GM18505 (cell line): ENCODE results near the gene METTL26.

Experiments used
- ATAC-seq: cut with Tn5 transposase; IDR thresholded peaks from one replicate; pipeline ENCODE4 v1.9.1; 2021; ENCODE audit not compliant: unreplicated experiment
- POLR2A ChIP-seq: IDR thresholded peaks from 4 replicates; pipeline ENCODE4 v1.6.1; 2011; ENCODE audit warnings: borderline replicate concordance; ENCODE audit not compliant: insufficient read depth, insufficient read length; ENCODE audit errors: extremely low read depth

The METTL26 gene

DNA sequence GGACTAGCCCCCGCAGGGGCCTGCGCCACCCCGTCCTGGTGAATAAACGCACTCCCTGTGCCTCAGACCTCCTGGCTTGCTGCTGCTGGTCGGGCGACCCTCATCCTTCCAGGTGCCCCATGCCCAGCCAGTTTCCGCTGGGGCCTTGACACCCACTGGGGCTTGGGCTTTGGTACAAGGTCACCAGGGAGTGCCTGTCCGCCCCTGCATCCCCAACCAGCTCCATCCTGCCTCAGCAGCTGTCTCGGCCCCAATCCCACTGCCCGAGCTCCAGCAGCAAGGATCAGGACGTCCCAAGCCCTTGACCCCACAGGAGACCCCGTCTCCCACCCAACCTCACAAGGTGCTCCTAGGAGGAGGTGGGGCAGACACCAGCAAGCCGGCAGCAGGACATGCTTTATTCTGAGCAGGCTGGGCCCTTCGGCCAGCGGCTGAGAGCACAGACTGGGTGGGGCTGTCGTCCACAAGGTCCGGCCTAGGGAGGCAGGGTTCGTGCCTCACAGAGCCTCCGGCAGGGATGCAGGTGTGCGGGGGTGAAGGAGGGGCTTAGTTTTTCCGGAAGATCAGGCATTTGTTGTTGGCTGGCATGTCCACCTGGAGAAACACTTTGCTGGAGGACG is 1.9 kb downstream of the METTL26 start:
- ATAC-seq: no peak
- no peak for TF ChIP-seq POLR2A

DNA sequence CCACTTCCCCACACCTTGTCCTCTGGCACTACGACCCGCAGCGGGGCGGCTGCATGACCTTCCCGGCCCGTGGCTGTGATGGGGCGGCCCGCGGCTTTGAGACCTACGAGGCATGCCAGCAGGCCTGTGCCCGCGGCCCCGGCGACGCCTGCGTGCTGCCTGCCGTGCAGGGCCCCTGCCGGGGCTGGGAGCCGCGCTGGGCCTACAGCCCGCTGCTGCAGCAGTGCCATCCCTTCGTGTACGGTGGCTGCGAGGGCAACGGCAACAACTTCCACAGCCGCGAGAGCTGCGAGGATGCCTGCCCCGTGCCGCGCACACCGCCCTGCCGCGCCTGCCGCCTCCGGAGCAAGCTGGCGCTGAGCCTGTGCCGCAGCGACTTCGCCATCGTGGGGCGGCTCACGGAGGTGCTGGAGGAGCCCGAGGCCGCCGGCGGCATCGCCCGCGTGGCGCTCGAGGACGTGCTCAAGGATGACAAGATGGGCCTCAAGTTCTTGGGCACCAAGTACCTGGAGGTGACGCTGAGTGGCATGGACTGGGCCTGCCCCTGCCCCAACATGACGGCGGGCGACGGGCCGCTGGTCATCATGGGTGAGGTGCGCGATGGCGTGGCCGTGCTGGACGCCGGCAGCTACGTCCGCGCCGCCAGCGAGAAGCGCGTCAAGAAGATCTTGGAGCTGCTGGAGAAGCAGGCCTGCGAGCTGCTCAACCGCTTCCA is 2.6 kb downstream of the METTL26 start:
- no peak for TF ChIP-seq POLR2A
- ATAC-seq: no peak

DNA sequence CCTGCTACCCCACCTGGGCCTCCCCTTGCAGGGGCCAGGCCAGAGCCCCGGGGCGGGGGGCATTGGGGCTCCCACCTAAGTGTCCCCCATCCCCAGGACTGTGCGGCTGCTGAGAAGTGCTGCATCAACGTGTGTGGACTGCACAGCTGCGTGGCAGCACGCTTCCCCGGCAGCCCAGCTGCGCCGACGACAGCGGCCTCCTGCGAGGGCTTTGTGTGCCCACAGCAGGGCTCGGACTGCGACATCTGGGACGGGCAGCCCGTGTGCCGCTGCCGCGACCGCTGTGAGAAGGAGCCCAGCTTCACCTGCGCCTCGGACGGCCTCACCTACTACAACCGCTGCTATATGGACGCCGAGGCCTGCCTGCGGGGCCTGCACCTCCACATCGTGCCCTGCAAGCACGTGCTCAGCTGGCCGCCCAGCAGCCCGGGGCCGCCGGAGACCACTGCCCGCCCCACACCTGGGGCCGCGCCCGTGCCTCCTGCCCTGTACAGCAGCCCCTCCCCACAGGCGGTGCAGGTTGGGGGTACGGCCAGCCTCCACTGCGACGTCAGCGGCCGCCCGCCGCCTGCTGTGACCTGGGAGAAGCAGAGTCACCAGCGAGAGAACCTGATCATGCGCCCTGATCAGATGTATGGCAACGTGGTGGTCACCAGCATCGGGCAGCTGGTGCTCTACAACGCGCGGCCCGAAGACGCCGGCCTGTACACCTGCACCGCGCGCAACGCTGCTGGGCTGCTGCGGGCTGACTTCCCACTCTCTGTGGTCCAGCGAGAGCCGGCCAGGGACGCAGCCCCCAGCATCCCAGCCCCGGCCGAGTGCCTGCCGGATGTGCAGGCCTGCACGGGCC is 3.4 kb downstream of the METTL26 start:
- peak; percentile 1 for TF ChIP-seq POLR2A
- ATAC-seq: no peak

DNA sequence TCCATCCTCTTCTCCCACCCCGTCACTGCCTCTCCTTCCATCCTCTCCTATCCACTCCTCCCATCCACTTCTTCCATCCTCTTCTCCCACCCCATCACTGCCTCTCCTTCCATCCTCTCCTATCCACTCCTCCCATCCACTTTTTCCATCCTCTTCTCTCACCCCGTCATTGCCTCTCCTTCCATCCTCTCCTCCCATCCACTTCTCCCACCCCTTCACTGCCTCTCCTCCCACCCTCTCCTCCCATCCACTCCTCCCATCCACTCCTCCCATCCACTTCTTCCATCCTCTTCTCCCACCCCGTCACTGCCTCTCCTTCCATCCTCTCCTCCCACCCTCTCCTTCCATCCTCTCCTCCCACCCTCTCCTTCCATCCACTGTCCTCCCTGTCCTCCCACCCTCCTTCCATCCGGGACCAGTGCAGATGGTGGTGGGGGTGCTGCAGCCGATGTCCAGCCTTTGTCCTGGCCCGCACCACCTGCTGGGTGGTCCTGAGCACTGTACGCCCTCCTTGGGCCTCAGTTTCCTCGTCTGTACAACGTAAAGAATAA is 4.2 kb downstream of the METTL26 start:
- TF ChIP-seq POLR2A: no peak
- no peak for ATAC-seq

DNA sequence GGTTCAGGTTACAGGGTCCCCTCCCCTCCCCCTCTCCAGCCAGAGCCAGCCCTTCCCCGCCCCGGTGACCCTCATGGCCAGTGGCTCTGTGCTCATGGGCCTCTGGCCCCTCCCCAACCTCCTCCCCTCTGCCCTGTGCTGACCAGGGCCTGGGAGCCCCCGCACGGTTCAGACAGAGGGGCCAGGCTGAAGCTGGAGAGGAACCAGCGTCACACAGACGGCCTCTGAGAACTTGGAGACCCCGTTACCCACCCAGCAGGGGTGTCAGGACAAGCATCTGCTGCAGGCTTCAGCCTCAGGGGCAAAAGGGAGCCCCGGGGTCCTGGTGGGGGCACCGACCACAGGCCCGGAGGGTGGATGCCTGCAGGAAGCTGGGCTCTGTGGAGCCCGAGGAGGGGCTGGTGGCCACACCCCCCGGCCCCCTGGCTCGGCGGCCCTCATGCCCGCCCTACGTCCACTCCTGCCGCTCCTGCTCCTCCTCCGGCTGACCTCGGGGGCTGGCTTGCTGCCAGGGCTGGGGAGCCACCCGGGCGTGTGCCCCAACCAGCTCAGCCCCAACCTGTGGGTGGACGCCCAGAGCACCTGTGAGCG is 5.2 kb downstream of the METTL26 start, which contains the start of gene WFIKKN1:
TSS of gene WFIKKN1 (plus strand) at position 171 of the 591 bp plus-strand sequence. CDS start at position 440, 269 bp downstream.
- no peak for ATAC-seq
- TF ChIP-seq POLR2A: no peak

DNA sequence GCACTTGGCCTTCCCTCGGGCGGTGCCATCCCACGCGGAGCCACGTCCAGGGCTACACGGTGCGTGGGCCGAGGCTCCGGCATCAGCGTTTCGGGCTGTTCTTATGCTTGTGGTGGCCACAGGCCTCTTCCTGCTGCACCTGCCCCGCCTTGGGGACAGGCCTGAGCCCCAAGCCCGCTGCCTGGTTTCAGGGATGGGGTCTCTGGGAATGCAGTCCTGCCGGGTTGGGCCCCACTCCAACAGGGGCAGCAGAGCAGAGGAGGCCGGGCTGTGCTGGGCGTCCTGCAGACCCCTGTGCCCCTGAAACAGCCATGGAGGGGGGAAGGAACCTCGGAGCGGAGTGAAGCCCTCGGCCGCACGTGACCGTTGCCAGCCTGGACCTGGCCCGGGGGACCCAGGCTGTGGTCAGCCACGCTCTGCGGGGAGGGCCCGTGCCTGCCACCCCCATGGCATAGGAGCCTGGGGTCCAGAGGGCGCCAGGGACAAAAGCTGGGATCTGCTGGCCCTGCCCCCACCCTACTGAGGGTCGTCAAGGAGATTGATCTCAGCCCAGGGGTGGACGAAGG is 5.8 kb downstream of the METTL26 start:
- TF ChIP-seq POLR2A: no peak
- no peak for ATAC-seq

DNA sequence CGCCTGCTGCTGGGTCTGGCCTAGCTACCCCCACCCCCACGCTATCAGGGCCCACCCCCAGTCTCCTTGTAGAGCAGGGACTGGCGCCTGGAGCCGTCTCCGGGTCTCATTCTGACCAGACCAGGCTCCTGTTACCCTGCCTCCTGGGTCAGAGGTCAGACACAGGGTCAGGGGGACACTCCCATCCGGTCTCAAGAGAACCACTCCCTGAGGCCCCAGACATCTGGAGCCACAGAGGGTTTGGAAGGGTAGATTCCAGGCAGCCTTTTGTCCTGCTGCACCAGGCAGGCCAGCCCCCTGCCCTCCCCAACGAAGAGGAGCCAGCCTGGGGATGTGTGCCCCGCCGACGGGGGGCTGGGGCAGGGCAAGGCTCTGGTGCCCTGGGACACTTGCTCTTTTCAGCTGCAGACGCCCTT is 6.3 kb downstream of the METTL26 start:
- no peak for TF ChIP-seq POLR2A
- no peak for ATAC-seq

DNA sequence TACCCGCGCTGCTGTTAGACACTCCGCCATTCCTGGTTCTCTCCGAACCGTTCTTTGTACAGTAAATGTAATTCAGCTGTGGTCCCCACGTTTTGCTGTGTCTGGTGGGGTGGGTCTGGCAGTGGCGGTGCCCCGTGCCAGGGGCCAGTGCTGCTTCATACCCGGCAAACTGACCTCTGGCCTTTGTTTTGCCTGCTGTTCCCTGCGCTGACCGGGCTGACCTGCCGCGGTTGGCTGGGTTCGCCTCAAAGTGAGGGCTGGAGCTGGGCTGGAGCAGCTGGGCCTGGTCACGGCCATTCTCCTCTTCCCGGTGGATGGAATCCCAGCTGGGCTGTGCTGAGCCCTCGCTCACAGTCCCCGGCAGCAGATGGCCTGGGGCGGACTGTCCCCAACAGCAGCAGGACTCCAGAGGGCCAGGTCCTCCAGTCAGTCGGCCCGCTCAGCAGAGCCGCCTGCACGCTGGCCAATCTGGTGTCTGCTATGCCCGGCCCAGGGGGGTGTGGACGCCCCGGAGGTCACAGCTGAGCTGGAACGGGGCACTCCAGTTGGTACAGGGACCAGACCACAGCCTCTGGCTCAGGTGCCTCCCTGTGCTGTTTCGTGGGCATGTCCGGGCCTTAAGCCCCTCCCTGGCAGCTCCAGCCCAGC is 6.8 kb downstream of the METTL26 start:
- no peak for TF ChIP-seq POLR2A
- ATAC-seq: no peak

DNA sequence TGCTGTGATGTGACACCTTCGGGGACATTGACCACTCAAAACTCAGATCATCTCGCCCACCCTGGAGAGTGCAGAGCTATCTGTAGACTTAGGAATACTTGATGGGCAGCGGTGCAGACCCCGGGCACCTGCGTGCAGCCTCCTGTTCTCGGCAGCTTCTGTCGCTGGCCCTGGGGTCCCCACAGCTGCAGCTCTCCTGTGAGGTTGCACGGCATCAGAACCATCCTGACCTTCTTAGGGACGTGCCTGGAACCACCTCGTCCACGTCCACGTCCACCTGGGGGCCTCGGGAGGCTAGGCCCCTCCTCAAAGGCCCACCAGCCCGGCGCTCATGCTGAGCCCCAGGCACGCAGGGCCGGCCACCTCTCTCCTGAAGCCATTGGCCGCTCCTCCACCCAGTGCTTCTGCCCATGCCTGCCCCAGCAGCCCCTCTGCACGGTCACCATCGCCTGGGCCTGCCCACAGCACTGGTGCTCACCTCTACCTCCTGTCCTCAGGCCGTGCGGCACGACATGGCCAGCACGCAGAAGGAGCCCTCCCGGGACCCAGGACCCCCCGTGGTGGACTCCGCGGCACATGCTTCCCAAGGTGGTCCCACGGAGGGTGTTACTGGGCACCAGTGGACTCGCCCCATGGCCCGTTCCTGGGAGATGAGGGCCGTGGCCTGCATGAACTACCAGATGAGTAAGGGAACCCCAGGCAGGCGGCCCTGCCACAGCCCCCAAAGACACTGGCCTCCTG is 7.6 kb downstream of the METTL26 start:
- no peak for ATAC-seq
- TF ChIP-seq POLR2A: no peak

DNA sequence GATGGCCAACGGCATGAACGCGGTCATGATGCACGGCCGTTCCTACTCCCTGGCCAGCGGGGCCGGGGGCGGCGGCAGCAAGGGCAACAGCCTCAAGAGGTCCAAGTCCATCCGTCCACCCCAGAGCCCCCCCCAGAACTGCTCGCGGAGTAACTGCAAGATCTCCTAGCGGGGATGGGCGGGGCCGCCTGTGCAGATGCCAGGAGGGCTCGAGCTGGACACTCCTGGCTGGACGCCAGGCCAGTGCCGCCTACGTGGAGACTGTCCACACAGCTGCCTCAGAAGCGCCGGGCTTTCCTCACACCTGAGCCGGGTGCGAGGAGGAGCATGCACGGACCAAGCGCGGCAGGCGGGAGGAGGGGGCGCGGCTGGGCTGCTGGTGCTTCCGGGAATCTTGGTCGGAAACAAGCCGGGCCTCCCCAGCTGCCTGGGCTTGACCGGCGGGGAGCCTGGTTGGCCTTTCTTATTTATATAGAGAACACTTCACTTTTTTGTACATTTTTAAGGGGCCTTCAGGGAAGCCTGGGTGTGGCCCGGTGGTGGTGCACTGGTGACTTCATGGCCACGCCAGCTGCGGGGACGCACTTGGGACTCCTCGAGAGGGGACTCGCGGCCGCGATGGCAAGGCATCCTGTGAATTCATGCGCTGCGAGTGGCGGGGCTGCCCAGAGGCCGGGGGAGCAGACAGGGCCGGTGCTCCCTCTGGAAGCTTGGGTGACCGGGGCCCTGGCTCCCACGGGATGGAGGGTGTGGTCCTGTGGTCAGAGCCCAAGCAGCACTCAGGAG is 8.5 kb downstream of the METTL26 start:
- no peak for ATAC-seq
- no peak for TF ChIP-seq POLR2A
